Stimulated activated CD8-positive, alpha-beta memory T cell treated with anti-CD3 and anti-CD28 coated beads, Interleukin-7, amount 100 ng/mL, for 24 hours (primary cell): ENCODE data around the gene TASOR2.

Source experiments
- DNase-seq: peaks from one replicate; pipeline ENCODE4 v3.0.0-alpha.2; 2020; ENCODE audit warnings: low read depth

TASOR2 gene

DNA sequence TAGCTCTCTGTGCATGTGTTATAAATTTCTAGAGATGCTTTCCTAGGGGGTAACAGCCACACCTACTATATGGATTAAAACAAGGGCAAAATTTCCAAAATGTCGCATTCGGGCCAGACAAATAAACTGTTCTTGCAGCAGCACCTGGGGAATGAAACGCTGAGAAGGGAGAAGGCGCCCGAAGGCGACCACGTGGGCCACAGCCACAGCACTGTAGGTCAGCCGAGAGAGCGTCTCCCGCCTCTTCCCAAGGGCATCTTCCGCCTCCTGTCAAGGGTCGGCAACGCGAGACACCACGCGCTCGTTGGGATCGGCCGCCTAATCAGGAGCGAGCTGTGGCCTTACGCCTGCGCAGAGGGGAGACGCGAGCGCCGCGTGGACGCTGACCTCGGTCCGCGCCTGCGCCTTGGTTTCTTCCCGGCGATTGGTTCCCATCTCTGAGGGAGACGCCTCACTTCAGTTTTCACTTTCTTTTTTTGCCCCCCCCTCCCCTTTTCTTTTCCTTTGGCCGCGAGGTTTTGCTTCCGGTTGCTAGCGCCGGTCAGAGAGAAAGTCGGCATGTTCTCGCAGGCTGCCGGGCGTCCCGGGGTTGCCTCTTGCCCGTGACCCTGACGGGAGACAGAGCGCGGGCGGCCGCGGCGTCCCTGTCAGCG lies at the start of gene TASOR2:
TASOR2 (plus strand) TSS at position 521 of the 653 bp plus-strand sequence. CDS start 35,805 bp downstream, outside the sequence.
- DNase-seq: peak; percentile 94

DNA sequence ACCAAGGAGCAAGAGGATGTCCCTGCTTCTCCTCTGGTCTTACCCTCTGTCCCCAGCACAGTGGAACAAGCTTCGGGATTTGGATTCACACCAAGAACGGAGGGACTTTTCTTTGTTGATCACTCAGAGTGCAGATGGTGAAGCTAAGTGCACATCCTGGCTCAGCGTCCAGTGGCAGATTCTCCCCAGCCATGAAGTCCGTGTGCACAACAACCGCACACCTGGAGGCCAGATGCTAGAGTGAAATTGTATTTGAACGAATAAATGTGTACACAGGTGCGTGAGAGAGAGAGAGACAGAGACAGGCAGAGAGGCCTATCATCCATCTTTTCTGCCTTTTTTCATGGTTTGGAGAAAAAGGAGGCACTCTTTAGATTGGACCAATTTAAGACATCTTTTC lies 49.7 kb upstream of the TASOR2 start:
- DNase-seq: no peak

GRCh38 chr10:5638494-5638893 lies 46.1 kb upstream of the TASOR2 start:
- no peak for DNase-seq

- DNase-seq: no peak
Measured at GRCh38 chr10:5639066-5639465, 45.6 kb upstream of the TASOR2 start.

DNA sequence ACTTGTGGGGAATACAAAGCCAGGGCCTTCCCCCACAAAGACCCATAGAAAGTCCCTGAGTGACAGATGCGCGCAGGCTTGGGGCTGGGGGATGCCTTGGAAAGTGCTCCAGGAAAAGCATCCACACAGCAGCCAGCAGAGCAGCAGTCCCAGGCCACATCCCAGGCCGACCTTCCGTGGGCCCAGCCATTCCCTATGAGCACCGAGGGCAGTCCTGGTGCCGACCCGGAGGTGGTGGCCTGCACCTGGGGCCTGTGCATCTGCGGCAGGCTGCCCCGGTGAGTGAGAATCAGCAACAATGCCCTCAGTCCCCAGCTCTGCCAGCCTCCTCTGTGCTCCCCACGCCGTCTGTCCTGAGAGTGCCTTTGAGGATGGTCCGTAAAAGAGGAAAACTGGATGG lies 44.6 kb upstream of the TASOR2 start:
- DNase-seq: no peak

DNA sequence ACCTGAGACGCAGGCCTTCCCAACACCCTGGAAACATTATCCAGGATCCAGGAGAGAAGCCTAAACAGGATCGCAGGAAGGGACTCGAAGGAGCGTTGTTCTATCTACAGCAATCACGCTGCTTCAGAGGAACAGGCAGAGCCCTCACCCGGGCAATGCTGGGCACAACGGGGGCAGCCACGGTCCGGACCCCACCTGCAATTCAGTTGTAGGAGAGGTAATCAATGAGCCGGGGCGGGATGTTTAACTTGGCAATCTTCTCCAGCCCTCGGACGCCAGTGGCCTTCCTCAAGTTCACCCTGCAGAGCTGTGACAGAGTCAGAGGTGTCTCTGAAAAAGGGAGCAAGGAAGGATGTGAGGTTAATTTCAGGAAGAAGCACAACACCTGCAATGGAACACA lies 44.1 kb upstream of the TASOR2 start:
- no peak for DNase-seq

DNA sequence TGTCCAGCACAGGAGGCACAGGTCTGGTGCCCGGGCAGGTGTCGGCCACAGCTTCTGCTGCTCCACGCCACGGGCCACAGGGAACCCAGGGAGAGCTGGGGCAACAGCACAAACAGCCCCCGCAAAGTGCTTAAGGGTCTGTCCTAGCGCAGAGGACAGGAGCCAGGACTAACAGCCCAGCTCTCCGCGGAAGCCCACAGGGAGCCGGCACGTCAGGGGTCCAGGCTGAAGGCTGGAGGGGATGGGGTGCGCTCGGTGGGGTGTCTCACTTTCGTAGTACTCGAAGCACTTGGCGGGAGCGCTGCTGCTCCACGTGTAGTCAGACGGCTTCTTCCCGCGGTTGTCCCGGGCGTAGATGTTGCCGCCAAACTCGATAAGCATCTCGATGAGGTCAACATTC lies 43.1 kb upstream of the TASOR2 start:
- DNase-seq: no peak

DNA sequence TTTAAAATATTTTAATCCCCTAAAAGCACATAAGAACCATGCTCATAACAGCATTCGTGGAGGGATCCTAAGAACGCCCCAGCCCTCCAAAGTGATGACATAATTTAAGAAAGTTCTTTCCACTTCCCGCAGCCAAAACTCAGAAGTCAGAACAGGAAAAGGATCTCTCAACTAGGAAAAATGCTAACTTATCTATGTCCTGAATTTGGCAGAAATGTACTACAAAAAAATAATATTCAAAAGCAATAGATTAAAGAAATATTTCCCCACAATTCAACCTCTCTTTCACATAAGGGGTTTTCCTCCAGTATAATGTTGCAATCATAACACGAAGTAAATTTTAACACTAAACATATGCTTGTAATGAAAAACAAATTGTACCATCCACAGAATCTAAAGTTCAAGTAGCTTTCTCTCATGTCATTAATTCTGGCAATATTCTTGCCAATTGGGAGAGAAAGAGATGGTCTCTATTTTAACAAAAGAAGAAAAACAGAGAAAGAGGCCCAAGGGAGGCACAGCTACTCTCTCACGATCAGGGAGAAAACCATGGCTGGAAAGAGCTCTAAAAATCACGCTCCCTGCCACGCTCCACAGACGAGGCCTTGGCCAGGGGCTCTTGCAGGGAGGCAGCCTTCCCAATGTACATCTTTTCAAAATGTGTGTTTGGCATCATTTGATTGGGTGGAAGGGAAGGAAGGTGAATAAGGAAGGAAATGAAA lies 41.1 kb upstream of the TASOR2 start:
- DNase-seq: no peak

GRCh38 chr10:5644930-5645329 lies 39.7 kb upstream of the TASOR2 start:
- no peak for DNase-seq

DNA sequence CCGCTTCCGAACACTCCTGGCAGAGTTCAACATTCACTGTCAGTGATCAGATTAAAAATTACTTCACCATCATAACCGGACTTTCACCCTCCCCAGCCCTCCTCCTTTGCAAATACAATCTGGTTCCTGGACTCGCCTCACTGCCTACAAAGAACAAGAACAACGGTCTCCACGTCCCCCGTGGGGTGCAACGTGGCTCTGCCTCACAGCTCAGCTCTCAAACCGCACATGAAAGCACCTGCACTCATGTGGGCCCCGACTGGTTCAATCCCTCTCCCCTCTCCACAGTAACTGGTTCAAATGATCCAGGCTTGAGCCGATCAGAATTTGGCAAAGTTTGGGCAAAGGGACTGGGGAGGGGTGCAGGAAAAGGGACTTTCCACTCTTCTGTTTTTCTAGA lies 39.3 kb upstream of the TASOR2 start:
- DNase-seq: no peak

- DNase-seq: no peak
Measured at GRCh38 chr10:5645944-5646617, 38.6 kb upstream of the TASOR2 start.

DNA sequence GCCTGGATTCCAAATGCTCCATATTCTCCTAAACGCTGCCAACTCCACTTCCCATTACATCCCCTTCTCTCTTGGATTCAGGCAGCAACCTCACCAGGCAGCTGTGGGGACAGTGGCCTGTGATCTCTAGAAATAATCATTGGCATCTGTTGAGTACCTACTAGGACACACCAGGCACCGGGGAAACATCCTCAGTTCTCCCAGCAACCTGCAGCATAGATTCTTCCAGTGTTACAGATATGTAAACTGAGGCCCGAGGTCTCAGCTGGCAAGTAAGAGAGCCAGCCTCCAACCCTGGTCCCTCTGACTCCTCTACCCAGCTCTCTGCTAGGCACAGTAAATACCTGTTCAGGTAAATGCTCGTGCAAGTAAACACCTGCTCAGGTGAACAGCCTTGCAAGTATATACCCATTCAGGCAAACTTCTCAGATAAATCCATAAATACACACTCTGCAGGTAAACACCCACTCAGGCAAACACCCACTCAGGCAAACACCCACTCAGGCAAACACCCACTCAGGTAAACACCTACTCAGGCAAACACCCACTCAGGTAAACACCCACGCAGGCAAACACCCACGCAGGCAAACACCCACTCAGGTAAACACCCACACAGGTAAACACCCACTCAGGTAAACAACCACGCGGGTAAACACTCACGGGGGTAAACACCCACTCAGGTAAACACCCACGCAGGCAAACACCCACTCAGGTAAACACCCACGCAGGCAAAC lies 37.0 kb upstream of the TASOR2 start:
- DNase-seq: no peak

- DNase-seq: no peak
Measured at GRCh38 chr10:5648494-5649457, 35.9 kb upstream of the TASOR2 start.

- no peak for DNase-seq
Measured at GRCh38 chr10:5649746-5650145, 34.9 kb upstream of the TASOR2 start.

DNA sequence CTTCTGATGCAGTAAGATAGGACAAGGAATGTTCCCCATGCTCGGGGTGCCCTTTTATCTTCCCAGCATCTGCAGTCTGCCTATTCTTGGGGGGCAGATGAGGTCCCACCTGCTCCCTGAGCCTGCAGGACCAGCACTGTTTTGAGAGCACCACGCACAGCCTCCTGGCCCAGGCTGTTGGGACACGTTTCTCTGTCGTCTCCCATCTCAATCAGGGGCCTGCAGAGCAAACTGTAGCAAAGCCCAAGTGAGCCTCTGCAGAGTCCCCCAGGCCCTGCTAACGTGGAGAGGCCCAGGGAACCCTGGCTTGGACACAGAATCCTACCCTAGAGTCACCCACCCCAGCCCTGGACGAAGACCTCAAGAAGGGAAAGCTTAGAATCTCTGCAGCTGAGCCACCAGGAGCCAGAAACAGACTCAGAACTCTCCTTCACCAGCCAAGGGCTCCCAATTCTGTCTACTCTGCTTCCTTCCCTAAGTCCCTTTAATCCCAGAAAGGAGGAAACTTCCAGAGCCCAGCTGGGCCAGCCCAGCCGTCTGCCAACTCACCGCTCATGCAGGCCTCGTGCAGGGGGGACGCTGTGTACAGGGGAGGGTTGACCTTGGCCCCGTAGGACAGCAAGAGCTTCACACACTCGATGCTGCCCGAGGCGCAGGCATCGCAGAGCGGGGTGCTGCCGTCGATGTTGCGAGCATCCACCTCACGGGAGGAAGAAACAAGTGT lies 33.8 kb upstream of the TASOR2 start:
- DNase-seq: no peak

DNA sequence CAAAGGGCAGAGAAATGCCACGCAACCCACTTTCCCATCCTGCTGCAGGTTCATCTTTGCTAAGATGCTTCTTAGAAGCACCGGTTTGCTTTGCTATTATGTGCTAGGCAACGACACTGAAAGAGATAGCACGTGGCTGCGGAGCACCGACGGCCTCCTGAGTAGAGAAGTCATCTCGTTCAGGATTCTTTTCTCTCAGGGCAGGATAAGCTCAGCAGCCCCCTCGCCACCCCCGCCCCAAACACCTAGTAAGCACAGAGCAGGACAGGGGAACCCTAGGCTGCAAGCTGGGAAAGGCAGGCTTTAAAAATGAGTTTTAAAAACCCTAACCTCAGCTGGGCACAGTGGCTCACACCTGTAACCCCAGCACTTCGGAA lies 33.3 kb upstream of the TASOR2 start:
- DNase-seq: no peak

GRCh38 chr10:5652746-5653145 lies 31.9 kb upstream of the TASOR2 start:
- DNase-seq: no peak

GRCh38 chr10:5654218-5654755 lies 30.4 kb upstream of the TASOR2 start:
- no peak for DNase-seq

DNA sequence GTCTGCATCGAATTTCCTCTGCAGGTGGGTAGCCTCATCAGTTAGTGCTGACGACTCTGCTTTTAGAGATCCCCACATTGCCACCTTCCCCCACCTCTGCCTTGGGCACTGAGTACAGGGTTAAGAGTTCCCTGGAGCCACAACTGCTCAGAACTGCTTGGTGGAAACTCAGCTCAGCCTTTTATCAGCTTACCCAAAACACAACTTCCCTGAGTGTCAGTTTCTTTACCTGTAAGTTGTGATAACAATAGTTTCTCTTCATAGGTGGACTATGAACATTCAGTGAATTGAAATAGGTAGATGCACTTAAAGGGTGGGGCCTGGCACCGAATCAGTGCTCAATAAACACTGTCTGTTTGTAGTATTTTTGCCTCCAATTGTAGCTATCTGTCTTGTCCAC lies 29.5 kb upstream of the TASOR2 start:
- no peak for DNase-seq

GRCh38 chr10:5656737-5657579 lies 27.7 kb upstream of the TASOR2 start:
- DNase-seq: no peak
